ENCODE results near the gene PACSIN2.

DNA sequence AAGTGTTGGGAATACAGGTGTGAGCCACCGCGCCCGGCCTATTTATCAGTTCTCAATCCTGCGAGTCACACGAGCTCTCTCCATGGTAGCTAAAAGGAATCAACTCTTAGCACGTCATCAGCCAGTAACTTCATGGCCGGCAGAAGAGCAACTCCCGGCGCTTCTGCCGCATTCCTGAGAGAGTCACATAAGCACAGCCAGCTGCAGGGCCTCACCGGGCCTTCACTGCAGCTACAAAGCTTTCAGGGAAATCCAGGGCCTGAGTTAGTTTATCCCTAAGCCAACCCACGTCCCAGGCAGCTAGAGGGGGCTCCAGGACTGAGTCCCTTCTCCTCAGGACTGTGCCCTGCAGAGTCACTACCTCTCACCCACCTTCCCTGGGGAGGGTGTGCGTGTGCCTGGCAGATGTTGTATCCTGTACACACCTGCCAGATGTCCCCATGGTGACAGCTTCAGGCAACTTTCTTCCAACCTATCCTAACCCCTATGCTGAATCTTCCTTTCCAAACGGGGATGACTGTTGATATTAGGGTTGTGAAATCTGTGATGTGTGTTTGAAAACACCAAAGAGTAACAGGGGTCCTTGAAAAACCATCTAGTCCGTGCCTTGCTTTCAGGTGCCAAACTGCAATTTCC, 112.0 kb downstream of the PACSIN2 start:
- TF ChIP-seq POLR2AphosphoS5 (IDR thresholded peaks at IDR 0.05) (peak in 2 of 4 donors; percentile 36 to 55), POLR2A (IDR thresholded peaks at IDR 0.05) (no peak)
- TF ChIP-seq, protein P1, sequence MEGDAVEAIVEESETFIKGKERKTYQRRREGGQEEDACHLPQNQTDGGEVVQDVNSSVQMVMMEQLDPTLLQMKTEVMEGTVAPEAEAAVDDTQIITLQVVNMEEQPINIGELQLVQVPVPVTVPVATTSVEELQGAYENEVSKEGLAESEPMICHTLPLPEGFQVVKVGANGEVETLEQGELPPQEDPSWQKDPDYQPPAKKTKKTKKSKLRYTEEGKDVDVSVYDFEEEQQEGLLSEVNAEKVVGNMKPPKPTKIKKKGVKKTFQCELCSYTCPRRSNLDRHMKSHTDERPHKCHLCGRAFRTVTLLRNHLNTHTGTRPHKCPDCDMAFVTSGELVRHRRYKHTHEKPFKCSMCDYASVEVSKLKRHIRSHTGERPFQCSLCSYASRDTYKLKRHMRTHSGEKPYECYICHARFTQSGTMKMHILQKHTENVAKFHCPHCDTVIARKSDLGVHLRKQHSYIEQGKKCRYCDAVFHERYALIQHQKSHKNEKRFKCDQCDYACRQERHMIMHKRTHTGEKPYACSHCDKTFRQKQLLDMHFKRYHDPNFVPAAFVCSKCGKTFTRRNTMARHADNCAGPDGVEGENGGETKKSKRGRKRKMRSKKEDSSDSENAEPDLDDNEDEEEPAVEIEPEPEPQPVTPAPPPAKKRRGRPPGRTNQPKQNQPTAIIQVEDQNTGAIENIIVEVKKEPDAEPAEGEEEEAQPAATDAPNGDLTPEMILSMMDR (IDR thresholded peaks at IDR 0.05) = no peak

Data from sigmoid colon (tissue), 4 donors.